NK-92 (cell line): Measurements from ENCODE around the gene USF3.

ENCODE experiments used
- DNase-seq: peaks from one replicate; lab custom pipeline; 2025; ENCODE audit not compliant: unreplicated experiment; lab: John Stamatoyannopoulos, UW

USF3 gene

GRCh38 chr3:113617726-113618125 is 78.7 kb downstream of the USF3 start:
- no peak for DNase-seq

- DNase-seq: no peak
These were observed 80.5 kb downstream of the USF3 start for GRCh38 chr3:113615976-113616375.

GRCh38 chr3:113614402-113614801 is 82.0 kb downstream of the USF3 start:
- DNase-seq: no peak

GRCh38 chr3:113607219-113607596 is 89.2 kb downstream of the USF3 start:
- DNase-seq: no peak

GRCh38 chr3:113606539-113607218 is 89.8 kb downstream of the USF3 start:
- DNase-seq: no peak

GRCh38 chr3:113602836-113603235 is 93.6 kb downstream of the USF3 start:
- no peak for DNase-seq

- no peak for DNase-seq
These were observed 94.2 kb downstream of the USF3 start for GRCh38 chr3:113602256-113602655.

- DNase-seq: no peak
These were observed 95.2 kb downstream of the USF3 start for GRCh38 chr3:113601240-113601639.

- DNase-seq: no peak
These were observed 95.8 kb downstream of the USF3 start for GRCh38 chr3:113600418-113601182.
